ENCODE results near the gene DEPDC4. TPM values are rescaled to one million over a fixed set of nuclear protein-coding genes. Genes with fewer than 3 reads are reported as not detected.

DEPDC4 gene
- polyA plus RNA-seq, 2 of the 4 experiments (the other 2 are of a cell fraction) = 2.8 to 6.3 TPM

- Histone ChIP-seq H3K4me1 (no peaks in the 10 kb centered on the region), H3K9me3 (no peaks in the 10 kb centered on the region), H3K4me2 (no peak overlapping the region), H3K4me3 (no peak overlapping the region), H3K27ac (no peak overlapping the region)
- ChIA-PET CTCF (interaction anchor here (1.2 kb wide), 1 partner anchor 24 kb away, joined by 3 read pairs; no protein-coding TSS in a partner anchor), POLR2A (no interaction called here)
- ATAC-seq (no peak), FAIRE-seq (no peak), DNase-seq (ENCODE audit: low read depth in 1 of 2, low spot score in 1 of 2) (no peak)
- TF ChIP-seq ZFP36 (IDR thresholded peaks at IDR 0.05; ENCODE audit: borderline replicate concordance, partially characterized antibody) (no peak), JUN (IDR thresholded peaks at IDR 0.05) (no peak), PHF8 (IDR thresholded peaks at IDR 0.05; ENCODE audit: borderline replicate concordance, low read depth) (no peak), HOXA7 (CRISPR knock-in tag; IDR thresholded peaks at IDR 0.05) (no peak), KDM5A (IDR thresholded peaks at IDR 0.05) (no peak), E2F6 (IDR thresholded peaks at IDR 0.05; ENCODE audit: borderline replicate concordance, low read depth) (no peak), USF2 (IDR thresholded peaks at IDR 0.05) (no peak), FOSL2 (IDR thresholded peaks at IDR 0.05) (no peak), FOSL2 (CRISPR knock-in tag; IDR thresholded peaks at IDR 0.05) (no peak), BCL3 (IDR thresholded peaks at IDR 0.05) (no peak), NR3C1 (IDR thresholded peaks at IDR 0.05) (no peak), CTCF (IDR thresholded peaks at IDR 0.05) (no peak), SMC3 (IDR thresholded peaks at IDR 0.05) (no peak)
- WGBS (ENCODE audit: missing lambda C conversion rate) = 82% methylated on average over 1 of the region's 1 CpG
These were observed 73.8 kb downstream of the DEPDC4 start for GRCh38 chr12:100193085-100193484.

Small RNA genes within 50 kb of the gene (small RNA-seq; reads per million reads assigned to genes)
- 0 reads per million in 6 experiments for gene RF00019

Other genes with a start within 250 kb of the DEPDC4 start
- 30.1 and 38.8 TPM in 2 replicates for gene BLTP3B, start 124.2 kb downstream of the DEPDC4 start, polyA plus RNA-seq (2011; rRNA removed)
- 11.1 to 12.4 TPM (median 11.2 TPM) in 3 replicates for gene BLTP3B, start 124.2 kb downstream of the DEPDC4 start, polyA plus RNA-seq (2017; fragmentation: RNase III; extraction: RNeasy Plus Mini Kit Qiagen cat#74134 plus additional on column Dnase treatment)
- gene ACTR6, start 66.3 kb downstream of the DEPDC4 start, polyA plus RNA-seq (2011; rRNA removed) = 41.5 and 50.1 TPM in 2 replicates
- 32.6 to 37.0 TPM (median 33.7 TPM) in 3 replicates for gene ACTR6, start 66.3 kb downstream of the DEPDC4 start, polyA plus RNA-seq (2017; fragmentation: RNase III; extraction: RNeasy Plus Mini Kit Qiagen cat#74134 plus additional on column Dnase treatment)
- gene SCYL2, start 98 bp upstream of the DEPDC4 start, polyA plus RNA-seq (2011; rRNA removed) = 45.5 and 51.7 TPM in 2 replicates
- 20.8 to 21.7 TPM (median 21.4 TPM) in 3 replicates for gene SCYL2, start 98 bp upstream of the DEPDC4 start, polyA plus RNA-seq (2017; fragmentation: RNase III; extraction: RNeasy Plus Mini Kit Qiagen cat#74134 plus additional on column Dnase treatment)
- 0.04 and 0.05 TPM in 2 replicates for gene SLC17A8, start 90.0 kb upstream of the DEPDC4 start, polyA plus RNA-seq (2011; rRNA removed)
- 0.03 TPM in 2 of 3 replicates, not detected in the other for gene SLC17A8, start 90.0 kb upstream of the DEPDC4 start, polyA plus RNA-seq (2017; fragmentation: RNase III; extraction: RNeasy Plus Mini Kit Qiagen cat#74134 plus additional on column Dnase treatment)
- gene NR1H4, start 206.8 kb upstream of the DEPDC4 start, polyA plus RNA-seq (2011; rRNA removed) = 1.1 and 1.4 TPM in 2 replicates
- gene NR1H4, start 206.8 kb upstream of the DEPDC4 start, polyA plus RNA-seq (2017; fragmentation: RNase III; extraction: RNeasy Plus Mini Kit Qiagen cat#74134 plus additional on column Dnase treatment) = 0.17 to 0.40 TPM (median 0.21 TPM) in 3 replicates